Stimulated activated CD4-positive, alpha-beta T cell treated with anti-CD3 and anti-CD28 coated beads, Interleukin-15, amount 100 ng/mL, for 1 hour (primary cell): ENCODE measurements around the gene C7orf33.

Experiments
- DNase-seq, 2 donors: peaks; one replicate each; pipeline ENCODE4 v3.0.0-alpha.2; 2020; ENCODE audit warnings: low read depth in 1 of 2, low spot score in 1 of 2

C7orf33 gene

DNA sequence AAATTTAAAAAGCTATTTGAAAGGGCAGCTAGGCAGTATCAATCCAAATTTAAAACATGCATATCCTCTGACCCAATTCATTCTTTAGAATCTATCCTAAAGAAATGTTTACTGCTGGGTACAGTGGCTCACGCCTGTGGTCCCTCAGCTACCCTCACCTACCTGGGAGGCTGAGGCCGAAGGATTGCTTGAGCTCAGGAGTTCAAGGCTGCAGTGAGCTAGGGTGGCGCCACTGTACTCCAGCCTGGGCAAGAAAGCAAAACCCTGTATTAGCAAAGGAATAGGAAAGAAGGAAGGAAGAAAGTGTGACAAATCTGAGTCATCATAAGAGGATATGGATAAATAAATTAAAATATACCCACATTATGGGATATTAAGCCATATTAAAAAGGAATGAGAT, 36.3 kb downstream of the C7orf33 start:
- DNase-seq, result no peak

DNA sequence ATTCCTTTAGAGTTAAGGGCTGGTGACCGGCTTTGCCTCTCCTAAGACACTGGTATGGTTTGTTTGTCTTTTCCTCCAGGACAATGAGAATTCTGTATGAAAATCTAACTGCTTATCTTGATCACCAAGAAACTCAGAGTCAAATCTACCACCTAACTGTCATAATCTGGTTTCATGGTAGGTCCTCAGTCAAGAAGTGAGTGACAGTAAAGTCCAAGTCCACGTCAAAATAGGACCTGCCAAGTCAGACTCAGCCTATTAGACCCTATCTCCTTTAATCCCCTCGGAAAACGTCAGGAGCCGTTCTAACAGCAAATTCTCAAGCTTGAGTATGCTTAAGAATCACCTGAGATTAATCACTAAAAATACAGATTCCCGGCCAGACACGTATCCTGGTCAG, 37.4 kb downstream of the C7orf33 start:
- no peak for DNase-seq

DNA sequence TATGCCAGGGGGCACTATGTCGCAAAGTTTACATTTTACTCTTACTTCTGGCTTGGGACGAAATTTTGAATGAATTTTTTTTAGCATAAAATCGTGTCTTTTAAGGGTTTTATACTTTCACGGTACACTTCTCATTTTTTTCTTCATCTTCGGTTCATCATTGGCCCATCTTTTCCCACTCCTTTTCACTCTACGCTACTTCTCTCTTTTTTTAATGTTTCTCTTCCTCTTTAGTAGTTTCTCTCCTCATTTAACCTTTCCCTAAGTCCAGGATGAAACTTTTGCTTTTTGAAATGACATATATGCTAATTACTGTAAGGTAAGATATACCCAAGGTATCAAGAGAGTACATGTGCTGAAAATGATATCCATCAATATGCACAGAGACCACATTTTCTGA, 39.5 kb downstream of the C7orf33 start:
- DNase-seq, result no peak

DNA sequence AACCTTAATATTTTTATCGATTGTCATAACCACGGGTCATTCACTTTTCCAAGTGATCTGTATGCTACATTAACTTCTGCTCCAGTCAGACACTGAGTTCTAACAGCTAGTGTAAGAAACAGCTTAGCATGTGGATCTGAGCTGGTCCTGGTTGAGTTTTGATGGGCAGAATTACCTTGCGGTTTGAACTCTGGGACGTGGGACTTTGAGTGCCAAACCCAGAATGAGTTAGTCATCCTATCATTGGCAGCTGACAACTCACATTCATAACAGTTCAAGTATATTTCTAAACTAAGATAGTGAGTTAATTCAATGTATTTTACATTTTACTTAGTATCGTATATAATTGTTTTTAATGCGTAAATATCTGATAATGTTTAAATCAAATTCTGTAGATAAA, 43.2 kb downstream of the C7orf33 start:
- DNase-seq, result no peak

DNA sequence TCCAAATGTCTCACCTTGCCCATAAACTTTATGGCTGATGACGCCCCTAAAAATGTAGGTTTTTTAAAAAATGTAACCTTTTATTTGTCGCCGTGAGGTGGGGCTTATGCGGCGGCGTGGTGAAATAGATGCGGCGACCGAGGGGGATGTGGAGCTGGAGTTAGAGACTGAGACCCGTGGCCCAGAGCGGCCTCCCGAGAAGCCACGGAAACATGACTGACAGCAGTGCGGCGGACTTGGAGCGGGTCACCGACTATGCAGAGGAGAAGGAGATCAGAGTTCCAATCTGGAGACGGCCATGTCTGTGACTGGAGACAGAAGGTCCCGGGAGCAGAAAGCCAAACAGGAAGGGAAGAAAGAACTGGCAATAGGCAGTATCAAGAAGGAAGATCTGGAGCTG, 46.5 kb downstream of the C7orf33 start:
- no peak for DNase-seq

DNA sequence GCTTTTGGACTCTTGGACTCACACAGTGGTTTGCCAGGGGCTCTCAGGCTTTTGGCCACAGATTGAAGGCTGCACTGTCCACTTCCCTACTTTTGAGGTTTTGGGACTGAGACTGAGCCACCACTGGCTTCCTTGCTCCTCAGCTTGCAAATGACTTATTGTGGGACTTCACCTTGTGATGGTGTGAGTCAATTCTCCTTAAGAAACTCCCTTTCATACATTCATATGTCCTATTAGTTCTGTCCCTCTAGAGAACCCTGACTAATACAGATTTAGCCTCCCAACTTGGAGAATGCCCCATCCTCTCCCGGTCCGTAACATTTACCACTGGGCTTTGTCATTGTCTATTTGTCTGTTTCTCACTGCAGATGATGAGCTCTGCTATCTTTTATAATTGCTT, 55.3 kb downstream of the C7orf33 start:
- no peak for DNase-seq

DNA sequence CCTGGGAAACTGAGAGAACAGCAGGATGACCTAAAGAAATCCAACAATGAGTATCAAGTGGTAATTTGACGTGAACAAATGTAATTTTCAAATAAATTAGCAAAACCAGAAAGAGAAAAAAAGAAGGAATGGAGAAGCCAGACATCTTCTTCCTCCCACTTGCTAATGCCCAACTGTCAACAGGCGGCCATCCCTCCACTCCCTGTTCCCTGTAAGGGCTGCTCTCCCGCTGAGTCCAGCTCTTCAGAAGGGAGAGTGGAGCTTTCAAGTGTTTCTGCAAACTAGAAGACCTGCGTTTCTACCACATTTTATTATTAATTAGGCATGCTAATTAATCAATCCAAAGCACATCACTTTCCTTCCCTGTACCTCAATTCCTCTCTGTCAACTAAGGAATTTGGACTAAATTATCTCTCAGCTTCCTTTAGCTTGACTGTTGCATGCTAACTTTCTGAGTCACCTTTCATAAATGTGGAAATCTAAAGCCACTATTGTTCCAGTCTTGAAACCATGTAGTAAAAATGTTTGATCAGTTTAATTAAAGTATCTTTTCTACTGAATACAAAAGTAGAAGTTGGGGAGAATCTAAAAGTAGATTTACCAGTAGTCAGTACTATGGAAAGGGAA, 59.8 kb downstream of the C7orf33 start:
- DNase-seq, result no peak

DNA sequence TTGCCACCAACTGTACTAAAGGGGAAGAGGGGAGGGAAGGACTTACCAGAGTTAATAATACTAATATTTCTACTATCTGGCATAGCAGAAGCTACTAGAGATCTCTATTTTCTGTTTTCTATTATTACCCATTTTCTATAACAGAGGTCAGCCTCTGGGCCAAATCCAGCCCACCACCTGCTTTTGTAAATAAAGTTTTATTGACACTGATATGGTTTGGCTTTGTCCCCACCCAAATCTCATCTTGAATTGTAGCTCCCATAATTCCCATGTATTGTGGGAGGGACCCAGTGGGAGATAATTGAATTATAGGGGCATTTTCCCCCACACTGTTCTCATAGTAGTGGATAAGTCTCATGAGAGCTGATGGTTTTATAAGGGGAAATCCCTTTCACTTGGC, 62.2 kb downstream of the C7orf33 start:
- DNase-seq, result no peak

DNA sequence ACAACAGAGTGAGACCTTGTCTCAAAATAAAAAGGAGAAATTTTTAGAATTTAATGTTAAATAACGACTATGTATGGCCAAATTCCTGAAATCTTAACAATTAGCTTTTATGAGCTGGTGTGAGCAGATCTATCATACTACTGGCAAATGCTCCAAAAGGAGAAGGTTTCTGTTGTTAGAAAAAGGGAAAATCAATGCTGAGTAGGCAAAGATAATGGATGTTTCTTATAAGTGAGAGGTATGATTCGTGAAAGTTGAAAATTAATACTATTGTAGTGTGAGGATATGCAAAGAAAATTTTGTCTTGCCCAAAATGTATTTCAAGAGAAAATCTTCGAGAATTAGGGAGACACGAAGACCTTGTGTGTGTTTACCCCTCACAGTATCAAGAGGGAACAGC, 67.4 kb downstream of the C7orf33 start:
- DNase-seq, result no peak

DNA sequence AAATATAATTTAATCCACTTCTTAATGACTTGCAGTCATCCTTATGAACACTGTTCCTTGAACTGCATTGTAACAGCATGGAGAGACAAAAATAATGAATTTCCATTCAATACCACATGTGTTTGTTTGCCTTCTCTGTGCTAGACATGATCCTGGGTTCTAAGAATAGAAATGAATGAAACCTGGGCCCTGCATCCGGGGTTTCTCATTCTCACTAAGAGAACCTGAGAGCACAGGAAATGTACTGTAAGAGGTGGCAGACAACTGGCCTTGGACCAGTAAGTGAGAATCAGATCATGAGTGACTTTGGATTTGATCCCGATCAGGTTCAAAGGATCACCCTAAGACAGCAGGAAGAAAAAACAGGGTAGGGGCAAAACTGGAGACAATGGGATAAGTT, 70.9 kb downstream of the C7orf33 start:
- no peak for DNase-seq

DNA sequence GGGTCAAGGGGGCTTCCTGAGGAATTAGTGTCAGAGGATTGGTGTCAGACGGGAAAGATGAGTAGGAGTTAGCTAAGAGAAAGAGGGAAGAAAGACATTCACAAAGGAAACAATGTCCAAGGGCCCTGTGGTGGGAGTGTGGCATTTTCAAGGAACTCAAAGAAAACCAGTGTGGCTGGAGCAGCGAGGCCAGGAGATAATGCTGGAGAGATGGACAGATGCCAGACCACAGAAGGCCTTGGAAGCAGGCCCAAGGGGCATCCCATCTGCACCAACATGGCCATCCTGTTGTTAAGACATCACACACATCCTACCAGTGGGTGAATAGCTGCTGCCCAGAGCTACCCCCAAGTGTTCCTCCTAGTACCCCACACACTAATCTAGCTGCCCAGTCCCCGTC, 72.1 kb downstream of the C7orf33 start:
- no peak for DNase-seq

DNA sequence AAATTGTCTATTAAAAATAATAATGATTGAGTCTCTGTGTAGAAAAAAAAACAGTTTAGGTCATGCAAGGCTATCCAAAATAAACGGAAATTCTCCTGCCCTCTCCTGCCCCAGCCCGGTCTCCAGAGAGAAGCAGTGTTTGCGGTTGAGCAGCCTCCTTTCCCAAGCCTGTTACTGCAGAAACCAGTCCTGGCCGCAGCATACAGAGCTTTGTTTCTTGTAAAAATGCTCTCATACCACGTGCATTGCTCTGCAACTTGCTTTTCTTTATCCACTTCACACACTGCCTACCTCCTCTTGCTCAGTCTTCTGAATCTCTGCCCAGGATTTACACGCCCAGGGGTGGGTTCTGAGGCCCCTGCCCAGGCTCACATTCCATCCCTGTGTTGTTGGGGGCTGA, 73.8 kb downstream of the C7orf33 start:
- no peak for DNase-seq

DNA sequence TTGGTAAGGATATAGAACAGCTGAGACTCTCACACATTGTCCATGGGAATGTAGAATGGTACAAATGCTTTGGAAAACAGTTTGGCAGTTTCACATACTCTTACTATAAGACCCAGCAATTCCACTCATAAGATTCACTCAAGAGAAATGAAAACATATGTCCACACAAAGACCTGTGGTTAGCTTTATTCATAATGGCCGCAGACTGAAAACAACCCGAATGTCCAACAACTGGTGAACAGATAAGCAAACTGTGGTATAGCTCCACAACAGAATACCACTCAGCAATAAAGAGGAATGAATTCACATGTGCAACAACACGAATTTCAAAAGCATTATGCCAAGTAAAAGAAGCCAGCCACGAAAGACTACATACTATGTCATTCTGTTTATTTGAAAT, 74.7 kb downstream of the C7orf33 start:
- DNase-seq, result no peak
